HTR-8/SVneo (cell line): Measurements from ENCODE around the gene GSN.

Source experiments
- DNase-seq: peaks from one replicate; pipeline ENCODE4 v3.0.0; 2011; ENCODE audit warnings: low spot score, mixed read lengths; ENCODE audit not compliant: insufficient read length
- FAIRE-seq: peaks from 2 replicates; lab custom pipeline; 2011; peaks lifted over from hg19 to GRCh38; lab: Jason Lieb, UNC

The GSN gene

GRCh38 chr9:121271368-121272341, 3.7 kb downstream of the GSN start:
- no peak for FAIRE-seq
- no peak for DNase-seq

GRCh38 chr9:121272401-121272948, 4.5 kb downstream of the GSN start:
- no peak for DNase-seq
- no peak for FAIRE-seq

GRCh38 chr9:121273064-121273775, 5.3 kb downstream of the GSN start:
- FAIRE-seq = no peak

GRCh38 chr9:121274851-121275250, 6.9 kb downstream of the GSN start:
- FAIRE-seq = no peak
- no peak for DNase-seq

More at GRCh38 chr9:121273064-121273775, 5.3 kb downstream of the GSN start:
- DNase-seq = no peak

GRCh38 chr9:121275781-121276658, 8.1 kb downstream of the GSN start:
- no peak for FAIRE-seq
- no peak for DNase-seq

GRCh38 chr9:121277026-121277425, 9.1 kb downstream of the GSN start:
- FAIRE-seq = no peak

GRCh38 chr9:121277518-121278295, 9.7 kb downstream of the GSN start:
- no peak for FAIRE-seq

More at GRCh38 chr9:121277026-121277425, 9.1 kb downstream of the GSN start:
- no peak for DNase-seq

GRCh38 chr9:121278477-121279261, 10.7 kb downstream of the GSN start:
- FAIRE-seq = no peak

More at GRCh38 chr9:121277518-121278295, 9.7 kb downstream of the GSN start:
- DNase-seq = no peak

GRCh38 chr9:121279776-121280388, 11.9 kb downstream of the GSN start:
- no peak for DNase-seq
- FAIRE-seq = no peak

More at GRCh38 chr9:121278477-121279261, 10.7 kb downstream of the GSN start:
- DNase-seq = peak; percentile 67

GRCh38 chr9:121280715-121281613, 13.0 kb downstream of the GSN start:
- DNase-seq (no peak), FAIRE-seq (no peak)

- FAIRE-seq (no peak), DNase-seq (no peak)
Measured at GRCh38 chr9:121281614-121282276, 13.8 kb downstream of the GSN start.

- FAIRE-seq (no peak), DNase-seq (no peak)
Measured at GRCh38 chr9:121282277-121283079, 14.5 kb downstream of the GSN start.

GRCh38 chr9:121283080-121283398, 15.1 kb downstream of the GSN start:
- FAIRE-seq (no peak), DNase-seq (no peak)

GRCh38 chr9:121283856-121284732, 16.1 kb downstream of the GSN start:
- FAIRE-seq = no peak
- no peak for DNase-seq
